T1000 (cell line): ENCODE data around the gene KIF6.
"Not testable (repeated sequence)": the region's sequence is repeated elsewhere in the genome, so short reads cannot be mapped to it uniquely, and the experiment has no call there.

Experiments used
- DNase-seq: peaks from one replicate; lab custom pipeline; 2025; ENCODE audit warnings: mixed read lengths; lab: John Stamatoyannopoulos, UW

KIF6 gene, protein sequence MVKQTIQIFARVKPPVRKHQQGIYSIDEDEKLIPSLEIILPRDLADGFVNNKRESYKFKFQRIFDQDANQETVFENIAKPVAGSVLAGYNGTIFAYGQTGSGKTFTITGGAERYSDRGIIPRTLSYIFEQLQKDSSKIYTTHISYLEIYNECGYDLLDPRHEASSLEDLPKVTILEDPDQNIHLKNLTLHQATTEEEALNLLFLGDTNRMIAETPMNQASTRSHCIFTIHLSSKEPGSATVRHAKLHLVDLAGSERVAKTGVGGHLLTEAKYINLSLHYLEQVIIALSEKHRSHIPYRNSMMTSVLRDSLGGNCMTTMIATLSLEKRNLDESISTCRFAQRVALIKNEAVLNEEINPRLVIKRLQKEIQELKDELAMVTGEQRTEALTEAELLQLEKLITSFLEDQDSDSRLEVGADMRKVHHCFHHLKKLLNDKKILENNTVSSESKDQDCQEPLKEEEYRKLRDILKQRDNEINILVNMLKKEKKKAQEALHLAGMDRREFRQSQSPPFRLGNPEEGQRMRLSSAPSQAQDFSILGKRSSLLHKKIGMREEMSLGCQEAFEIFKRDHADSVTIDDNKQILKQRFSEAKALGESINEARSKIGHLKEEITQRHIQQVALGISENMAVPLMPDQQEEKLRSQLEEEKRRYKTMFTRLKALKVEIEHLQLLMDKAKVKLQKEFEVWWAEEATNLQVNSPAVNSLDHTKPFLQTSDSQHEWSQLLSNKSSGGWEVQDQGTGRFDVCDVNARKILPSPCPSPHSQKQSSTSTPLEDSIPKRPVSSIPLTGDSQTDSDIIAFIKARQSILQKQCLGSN

DNA sequence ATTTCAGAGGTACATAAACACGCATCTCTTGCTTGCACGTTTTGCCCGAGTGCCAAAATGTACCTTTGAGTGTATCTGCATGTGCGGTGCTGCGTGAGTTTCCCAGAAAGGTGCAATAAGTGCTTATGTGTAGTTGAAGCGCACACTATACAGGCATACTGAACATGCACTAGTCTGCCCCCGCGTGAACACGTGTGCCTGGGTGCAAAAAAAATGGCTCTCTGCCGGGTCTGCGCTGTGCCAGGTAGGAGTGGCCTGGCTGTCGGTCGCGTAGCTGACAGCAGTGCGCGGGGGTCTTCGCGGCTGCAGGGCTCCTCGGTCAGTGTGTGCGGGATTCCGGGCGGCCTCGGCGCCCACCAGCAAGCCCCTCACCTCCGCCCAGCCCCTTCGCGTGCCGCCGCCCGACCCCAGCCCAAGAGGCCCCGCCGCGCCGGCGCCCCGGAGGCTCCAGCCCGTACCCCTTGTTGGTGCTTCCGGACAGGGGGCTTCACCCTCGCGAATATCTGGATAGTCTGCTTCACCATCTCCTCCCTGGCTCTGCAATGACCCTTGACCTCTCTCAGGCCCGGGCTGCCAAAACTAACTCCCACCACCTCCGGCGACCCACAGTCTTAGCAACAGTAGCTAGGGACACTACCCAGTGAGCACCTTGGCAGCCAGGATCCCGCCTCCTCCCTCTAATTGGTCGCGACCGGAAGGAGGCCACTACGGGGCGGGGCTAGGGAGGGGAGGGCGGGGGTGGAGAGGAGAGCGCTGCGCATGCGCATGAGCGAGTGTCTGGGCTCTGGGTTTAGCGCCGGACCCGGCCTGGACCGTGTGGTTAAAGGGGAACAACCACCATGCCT, at the start of gene KIF6:
TSS of gene KIF6 (minus strand) at position 622 of the 845 bp plus-strand sequence. CDS start at position 524, 98 bp downstream.
- DNase-seq, result peak; percentile 87

DNA sequence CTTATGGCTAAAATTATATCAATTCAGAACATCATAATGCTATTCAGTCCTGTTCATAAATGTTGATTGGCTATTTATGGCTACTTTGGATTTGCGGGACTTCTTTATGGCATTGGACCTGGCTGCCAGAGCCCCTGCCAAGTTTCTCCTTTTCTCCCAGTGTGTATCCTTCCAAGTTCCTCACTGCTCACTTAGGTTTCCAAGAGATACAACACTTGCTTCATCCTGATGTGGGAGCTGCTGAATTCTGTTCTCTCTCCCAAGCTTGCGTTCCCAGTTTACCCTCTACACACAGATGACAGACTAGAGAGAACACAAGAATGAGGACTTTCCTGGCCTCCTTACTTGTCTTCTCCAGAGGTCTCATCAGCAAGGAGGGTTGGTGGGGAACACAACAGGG, 48.6 kb upstream of the KIF6 start:
- no peak for DNase-seq

DNA sequence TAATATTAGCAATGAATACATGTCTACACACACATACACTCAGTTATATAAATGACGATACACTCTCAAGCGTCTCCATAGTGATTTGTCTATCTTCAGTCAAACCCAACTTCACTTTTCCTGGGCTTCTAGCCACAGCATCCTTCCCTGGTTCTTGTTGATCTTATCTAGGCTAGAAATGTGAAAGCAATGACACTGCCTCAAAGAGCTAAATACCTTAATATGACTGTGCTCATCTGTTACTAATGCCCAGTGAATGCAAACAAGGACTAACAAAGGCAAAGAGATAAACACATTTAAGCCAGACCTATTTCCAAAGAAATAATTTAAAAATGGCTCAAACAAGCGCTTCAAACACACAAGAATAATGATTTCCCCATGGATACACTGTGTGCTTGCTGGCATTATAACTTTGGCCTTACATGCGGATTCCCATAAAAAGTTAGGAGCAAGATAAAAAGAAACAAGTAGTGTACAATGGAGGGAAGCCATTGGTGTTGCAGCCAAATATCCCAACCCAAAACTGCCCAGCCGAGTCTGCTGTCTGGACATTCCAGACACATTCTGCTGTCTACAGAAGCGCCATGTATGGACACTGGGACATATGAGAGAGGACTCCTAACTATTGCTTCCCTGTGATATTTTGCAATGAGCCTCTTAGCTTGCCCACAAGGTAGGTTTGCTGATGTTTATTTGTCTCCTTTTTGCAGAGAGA, 47.5 kb upstream of the KIF6 start:
- no peak for DNase-seq

DNA sequence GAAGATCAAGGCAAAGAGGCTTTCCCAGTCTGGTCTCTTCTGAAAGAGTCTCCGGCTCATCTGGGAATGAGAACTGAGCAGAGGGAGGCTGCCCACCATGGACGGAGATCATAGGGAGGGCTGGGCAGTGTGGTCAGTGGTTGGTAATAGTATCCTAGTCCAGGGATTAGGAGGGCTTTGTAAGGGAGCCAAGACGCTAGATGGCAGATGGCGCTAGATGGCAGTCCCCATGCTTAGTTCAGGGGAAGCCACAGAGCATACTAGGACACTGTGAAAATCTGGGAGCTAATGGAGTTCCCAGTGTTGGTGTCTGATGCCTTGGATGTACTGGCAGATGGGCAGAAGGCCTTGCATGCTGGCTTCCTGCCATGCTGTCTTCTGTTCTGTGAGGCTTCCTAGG, 45.2 kb upstream of the KIF6 start:
- no peak for DNase-seq

DNA sequence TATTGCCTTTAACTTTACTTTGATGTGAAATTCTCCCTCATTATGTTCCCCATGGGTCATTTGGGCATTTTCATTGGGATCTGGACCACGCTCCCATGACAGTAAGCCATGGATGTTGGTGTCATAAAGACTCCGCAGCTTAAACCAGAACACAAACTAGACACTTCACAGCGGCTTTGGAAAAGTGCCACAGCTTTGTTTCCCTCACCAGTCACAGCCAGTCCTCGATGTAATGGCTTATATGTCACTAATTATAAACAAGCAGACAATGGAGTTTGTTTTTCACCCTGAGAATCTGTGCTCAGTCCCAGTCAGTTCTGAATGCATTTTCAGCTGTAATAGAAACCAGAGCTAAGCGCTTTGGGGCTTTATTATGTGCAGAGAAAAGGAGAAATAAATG, 43.8 kb upstream of the KIF6 start:
- DNase-seq, result no peak

DNA sequence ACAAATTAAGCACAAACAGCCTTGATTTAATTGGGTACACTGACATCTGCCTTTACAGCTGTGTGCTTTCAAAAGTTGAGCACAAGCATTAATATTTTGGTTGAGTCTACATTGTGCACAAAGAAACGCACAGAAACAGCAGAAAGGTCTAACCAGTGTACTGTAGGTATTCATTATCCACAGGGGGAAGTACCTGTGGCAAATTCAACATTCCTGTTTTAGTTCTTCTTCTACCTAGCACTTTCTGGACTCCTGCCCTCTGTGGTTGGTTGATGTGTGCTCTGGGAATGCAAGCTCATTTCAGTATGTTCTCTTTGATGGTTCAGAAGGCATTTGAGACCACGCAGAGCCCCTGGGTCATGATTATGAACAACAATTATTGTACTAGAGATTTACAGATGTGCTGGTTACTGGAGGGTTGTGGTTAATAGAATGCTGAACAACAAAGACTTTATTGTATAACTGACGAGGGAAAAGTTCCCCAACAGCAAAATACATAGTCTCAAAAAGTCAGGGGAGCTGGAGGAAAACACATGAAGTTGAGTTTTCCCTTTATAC, 40.4 kb upstream of the KIF6 start:
- DNase-seq, result no peak

DNA sequence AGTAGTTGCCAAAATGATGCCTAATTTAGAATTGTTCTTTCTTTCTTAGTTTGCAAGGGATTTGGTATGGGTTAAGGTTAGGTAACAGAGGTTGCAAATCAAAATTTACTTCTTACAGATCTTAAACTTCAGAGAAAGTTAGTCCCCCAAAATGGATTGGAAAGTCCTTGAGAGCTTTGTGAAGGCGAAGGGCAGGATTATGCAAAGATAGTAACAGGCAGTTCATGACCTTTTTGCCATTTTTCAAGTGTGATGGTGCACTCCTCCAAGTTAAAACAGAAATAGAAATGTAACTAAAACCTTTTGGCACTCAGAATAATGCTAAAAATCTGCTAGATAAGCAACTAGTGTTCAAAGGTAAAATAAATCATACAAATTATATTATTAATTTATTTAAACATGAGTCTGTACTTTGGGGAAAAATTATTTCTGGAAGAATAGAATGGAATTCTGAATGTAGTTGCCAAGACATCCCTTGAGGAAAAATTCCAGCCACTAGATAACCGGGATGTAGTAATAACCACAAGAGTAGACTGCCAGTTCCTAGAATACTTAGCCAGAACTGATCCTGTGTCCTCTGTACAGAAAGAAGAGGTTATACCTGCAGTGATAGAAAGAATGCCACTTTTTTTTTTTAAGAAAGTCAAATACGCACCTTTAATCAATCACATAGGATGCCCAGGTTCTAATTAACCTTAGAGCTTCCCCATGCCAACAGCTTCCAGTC, 35.2 kb upstream of the KIF6 start:
- no peak for DNase-seq

DNA sequence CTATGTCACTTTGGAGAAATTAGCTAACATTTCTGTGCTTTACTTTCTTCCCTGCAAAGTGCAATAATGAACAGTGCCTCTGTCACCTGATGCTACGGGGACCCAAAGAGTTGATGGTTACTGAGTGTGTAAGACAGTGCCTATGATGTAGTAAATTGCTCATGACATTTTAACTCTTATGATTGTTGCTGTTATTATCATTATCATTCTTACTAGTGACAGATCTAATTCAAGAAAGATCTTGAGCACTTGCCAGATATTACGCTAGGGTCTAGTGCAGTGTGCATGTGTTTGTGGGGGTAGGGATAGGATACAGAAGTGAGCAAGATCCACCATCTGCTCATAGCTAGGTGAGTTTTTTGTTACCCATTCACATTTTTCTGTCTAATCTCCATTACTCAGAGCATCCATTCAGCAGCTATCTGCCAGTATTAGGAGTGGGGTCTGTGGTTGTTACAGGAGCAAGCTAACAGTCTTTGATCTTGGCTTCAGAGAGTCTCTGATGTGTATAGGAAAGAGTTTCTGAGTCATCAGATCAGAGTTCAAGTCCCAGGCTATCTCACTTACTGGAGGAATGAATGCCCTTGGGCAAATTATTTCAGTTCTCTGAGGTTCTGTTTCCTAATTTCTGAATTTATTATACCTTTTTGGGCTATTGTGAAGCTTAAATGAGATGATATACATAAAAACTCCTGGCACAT, 33.8 kb upstream of the KIF6 start:
- DNase-seq, result peak; percentile 9

DNA sequence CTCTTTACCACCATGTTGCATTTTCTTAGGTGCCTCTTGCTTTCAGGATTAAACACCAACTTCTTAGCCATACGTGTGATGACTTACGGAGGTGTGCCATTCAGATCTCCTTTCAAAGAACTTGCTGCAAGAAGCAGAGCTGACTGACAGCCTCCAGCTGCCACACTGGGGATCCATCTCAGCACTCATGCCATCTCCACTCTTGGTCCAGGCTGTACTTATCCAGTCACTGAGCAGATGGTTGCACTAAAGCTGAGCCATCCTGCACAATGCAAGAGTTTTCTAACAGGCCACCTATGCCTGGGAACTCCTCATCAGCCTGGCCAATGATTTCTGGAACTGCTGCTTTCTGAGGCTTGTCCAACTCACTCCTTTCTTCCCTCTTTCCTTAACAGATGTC, 31.4 kb upstream of the KIF6 start:
- no peak for DNase-seq

DNA sequence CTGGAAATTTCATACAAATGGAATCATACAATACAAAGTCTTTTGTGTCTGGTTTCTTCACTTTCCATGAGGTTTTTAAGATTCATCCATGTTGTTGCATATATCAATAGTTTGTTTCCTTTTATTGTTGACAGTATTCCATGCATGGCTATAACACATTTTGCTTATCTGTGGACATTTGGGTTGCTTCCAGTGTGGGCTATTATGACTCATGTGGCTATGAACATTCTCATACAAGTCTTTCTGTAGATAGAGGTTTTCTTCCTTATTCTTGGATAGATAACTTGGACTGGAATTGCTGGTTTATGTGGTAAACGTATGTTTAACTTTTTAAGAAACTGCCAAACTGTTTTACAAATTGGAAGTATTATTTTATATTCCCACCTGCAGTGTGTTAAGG, 30.0 kb upstream of the KIF6 start:
- no peak for DNase-seq

DNA sequence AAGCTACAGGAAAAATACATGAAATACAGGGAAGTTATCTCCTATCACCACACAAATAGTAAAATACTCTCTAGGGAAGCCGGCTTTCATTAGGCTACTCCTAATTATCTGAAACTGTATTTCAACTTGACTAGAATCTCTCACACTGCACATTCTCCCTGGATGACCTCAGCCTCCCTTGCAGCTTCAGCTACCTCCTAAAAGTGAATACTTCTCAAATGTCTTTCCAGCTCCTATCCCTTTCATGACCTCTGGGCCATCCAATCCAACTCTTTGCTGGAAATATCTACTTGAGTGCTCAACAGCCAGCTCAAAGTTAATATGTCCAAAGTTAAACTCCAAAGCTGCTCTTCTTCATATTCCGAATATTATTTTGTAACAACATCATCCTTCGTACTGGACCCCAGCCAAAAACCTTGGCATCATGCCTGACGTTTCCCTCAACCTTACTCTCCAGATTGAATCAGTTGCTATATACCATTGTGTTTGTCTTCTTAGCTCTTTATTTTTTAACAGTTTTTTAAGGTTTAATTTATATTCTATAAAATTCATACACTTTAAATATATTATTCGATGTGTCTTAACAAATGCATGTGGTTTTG, 29.4 kb upstream of the KIF6 start:
- DNase-seq, result no peak

DNA sequence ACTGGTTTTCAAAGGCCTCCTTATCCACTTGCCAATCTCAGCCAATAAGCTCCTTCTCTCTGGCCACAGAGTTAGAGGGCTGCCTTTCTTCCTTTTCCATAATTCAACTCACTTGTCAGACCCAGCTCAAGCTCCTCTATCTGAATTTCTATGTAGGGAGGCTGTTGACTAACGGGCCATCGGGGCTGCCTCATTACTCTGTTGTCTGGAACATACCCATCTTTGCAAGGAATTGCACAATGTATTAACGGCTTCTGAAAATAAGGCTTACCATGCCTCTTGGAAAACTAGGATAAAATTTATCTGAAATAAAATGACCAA, 28.5 kb upstream of the KIF6 start:
- no peak for DNase-seq

DNA sequence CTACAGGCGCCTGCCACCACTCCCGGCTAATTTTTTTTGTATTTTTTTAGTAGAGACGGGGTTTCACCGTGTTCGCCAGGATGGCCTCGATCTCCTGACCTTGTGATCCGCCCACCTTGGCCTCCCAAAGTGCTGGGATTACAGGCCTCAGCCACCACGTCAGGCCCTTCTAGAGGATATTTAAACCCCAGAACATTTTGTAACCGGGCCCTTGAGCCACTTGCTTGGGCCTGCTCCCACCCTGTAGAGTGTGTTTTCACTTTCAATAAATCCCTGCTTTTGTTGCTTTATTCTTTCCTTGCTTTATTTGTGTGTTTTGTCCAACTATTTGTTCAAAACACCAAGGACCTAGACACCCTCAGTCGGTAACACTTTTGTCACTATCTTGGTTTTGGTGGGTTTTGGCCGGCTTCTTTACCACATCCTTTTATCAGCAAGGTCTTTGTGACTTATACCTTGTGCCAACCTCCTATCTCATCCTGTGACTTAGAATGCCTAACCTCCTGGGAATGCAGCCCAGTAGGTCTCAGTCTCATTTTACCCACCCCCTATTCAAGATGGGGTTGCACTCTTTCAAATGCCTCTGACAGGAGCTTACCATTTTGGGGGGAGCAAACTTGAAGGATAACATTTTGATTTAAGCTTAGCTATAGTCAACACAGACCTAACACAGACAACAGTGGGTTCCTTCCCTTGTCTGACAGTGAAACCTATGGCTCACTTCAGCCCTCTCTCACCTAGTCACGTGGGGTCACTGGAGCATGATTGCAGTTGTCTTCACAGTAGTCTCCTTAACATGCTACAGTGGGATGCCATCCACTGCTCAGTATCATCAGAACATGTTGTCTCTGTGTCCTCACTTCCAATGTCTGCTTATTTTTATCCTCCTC, 27.9 kb upstream of the KIF6 start:
- no peak for DNase-seq

DNA sequence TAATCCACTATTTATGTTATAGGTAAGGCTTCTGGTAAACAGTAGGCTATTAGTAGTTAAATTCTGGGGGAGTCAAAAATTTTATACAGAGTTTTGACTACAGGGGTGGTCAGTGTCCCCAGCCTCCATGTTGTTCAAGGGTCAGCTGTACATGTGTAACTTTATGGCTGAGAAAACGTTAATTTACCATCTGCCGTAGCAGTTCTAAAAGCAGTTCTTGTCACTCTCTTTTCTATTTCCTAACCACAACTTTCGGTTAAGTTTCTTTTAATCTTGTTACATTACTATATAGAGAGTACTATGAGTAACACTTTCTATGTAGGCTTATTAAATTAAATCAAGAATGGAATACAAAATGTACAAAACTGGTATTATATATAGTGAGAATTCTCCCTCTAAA, 21.6 kb upstream of the KIF6 start:
- no peak for DNase-seq

DNA sequence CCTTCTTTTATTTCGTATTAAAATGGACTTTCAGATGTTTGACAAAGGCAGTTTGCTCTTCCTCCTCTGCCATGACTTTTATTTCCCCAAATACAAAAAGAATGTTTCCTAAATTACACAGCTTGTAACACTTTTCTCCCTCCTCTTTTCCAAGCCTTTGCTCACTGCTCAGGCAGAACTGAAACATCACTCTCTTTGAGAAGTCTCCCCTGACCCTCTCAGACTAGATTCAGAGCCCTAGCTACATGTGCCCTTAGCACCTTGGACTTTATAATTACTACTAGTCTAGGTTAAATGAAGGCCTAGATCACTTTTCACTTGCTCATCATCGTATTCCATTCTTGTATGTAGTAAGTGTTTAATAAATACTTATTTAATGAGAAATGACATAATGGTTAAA, 8.5 kb upstream of the KIF6 start:
- no peak for DNase-seq

DNA sequence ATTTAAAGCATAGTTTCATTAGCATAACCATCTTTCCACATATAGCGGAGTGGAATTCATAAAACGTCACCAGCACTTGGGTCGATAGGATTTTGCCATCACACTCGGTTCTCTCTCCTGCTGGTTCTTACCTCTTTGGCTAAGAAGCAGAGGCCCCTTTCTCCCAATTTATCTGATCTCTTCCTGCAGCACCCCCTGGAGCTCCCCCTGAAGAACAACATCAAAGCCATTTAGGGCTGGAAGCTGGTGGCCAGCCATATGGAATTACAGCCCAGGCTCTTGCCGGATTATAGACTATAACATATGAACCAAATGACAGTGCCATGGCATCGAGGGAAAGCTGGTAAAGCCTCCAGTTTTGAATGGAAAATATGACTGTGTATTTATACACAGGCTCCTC, 6.4 kb upstream of the KIF6 start:
- no peak for DNase-seq

DNA sequence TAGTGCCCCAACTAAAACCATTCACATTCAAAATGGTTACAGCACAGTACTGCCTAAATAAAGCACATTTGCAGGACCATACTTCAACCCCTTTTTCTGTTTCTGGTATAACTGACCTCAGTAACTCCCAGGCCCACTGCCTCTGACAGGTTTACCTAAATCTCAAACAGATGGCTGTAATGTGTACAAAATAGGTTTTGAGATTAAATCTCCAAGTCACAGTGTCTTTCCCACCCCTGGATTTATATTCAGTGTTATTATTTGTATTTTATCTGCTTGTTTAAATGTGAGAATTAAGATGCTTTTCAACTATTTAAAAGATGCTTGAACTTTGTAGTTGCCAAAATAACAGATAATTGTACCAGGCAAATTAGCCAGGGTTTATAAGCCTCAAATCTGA, 4.7 kb upstream of the KIF6 start:
- DNase-seq, result no peak

DNA sequence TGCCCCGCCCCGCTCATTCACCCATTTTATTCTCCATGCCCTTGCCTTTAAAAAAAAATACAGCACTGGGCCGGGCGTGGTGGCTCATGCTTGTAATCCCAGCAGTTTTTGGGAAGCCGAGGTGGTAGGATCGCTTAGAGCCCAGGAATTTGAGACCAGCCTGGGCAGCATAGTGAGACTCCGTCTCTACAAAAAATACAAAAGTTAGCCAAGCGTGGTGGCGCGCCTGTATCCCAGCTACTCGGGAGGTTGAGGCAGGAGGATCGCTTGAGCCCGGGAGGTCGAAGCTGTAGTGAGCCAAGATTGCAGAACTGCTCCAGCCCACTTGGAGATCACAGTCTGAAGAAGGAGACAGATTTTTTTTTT, 407 bp upstream of the KIF6 start:
- no peak for DNase-seq

DNA sequence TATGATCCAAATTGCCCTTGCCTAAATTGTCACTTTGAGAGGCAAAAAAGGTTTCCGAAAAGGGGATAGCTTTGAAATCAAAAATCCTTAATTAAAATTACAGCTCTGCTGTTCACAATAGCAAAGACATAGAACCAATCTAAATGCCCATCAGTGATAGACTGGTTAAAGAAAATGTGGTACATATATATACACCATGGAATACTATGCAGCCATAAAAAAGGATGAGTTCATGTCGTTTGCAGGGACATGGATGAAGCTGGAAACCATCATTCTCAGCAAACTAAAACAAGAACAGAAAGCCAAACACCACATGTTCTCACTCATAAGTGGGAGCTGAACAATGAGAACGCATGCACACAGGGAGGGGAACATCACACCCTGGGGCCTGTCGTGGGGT, 1.9 kb downstream of the KIF6 start:
- DNase-seq, result not testable (repeated sequence)
